AG20443 (cell line): ENCODE data around the gene ASXL1.
A peak's percentile ranks its signal among the peaks of the same experiment; 100 is the strongest.

Experiments
- DNase-seq: peaks from one replicate; pipeline ENCODE4 v3.0.0; 2012; ENCODE audit warnings: low spot score, mixed read lengths

ASXL1 gene

GRCh38 chr20:32480371-32481241 is 122.5 kb downstream of the ASXL1 start:
- no peak for DNase-seq

- DNase-seq: no peak
Observed at GRCh38 chr20:32481311-32482142, 123.4 kb downstream of the ASXL1 start.

GRCh38 chr20:32482143-32482441 is 124.0 kb downstream of the ASXL1 start:
- no peak for DNase-seq

GRCh38 chr20:32482442-32483261 is 124.5 kb downstream of the ASXL1 start:
- DNase-seq: peak; percentile 59

GRCh38 chr20:32483351-32484224 is 125.5 kb downstream of the ASXL1 start:
- peak; percentile 82 for DNase-seq

GRCh38 chr20:32484225-32484957 is 126.3 kb downstream of the ASXL1 start:
- peak; percentile 51 for DNase-seq

- DNase-seq: peak; percentile 78
Observed at GRCh38 chr20:32484958-32485769, 127.0 kb downstream of the ASXL1 start.

GRCh38 chr20:32485770-32486478 is 127.8 kb downstream of the ASXL1 start:
- DNase-seq: no peak

GRCh38 chr20:32487381-32487780 is 129.2 kb downstream of the ASXL1 start:
- no peak for DNase-seq

- DNase-seq: no peak
Observed at GRCh38 chr20:32488066-32488838, 130.1 kb downstream of the ASXL1 start.
